Measurements from ENCODE around the gene TMEM233.

DNA sequence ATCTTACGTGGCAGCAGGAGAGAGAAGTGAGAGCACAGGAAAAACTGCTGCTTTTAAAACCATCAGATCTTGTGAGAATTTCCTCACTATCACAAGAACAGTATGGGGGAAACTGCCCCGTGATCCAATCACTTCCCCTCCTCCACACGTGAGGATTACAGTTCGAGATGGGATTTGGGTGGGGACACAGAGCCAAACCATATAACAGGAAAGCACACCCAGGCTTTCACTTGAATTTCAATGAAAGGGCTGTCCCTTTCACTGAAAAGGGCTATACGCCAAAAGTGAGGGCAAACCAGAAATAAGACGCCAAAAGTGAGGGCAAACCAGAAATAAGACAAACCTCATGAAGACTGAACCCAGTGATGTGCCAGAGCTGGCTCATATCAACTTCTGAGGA lies 22.8 kb upstream of the TMEM233 start:
- TF ChIP-seq, protein P1, sequence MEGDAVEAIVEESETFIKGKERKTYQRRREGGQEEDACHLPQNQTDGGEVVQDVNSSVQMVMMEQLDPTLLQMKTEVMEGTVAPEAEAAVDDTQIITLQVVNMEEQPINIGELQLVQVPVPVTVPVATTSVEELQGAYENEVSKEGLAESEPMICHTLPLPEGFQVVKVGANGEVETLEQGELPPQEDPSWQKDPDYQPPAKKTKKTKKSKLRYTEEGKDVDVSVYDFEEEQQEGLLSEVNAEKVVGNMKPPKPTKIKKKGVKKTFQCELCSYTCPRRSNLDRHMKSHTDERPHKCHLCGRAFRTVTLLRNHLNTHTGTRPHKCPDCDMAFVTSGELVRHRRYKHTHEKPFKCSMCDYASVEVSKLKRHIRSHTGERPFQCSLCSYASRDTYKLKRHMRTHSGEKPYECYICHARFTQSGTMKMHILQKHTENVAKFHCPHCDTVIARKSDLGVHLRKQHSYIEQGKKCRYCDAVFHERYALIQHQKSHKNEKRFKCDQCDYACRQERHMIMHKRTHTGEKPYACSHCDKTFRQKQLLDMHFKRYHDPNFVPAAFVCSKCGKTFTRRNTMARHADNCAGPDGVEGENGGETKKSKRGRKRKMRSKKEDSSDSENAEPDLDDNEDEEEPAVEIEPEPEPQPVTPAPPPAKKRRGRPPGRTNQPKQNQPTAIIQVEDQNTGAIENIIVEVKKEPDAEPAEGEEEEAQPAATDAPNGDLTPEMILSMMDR (conservative IDR thresholded peaks at IDR 0.05; ENCODE audit: low read length) = no peak
- TF ChIP-seq EZH2phosphoT487 (IDR thresholded peaks at IDR 0.05; ENCODE audit: borderline replicate concordance, low read depth, low read length) = no peak
